GM13976 (cell line): Measurements from ENCODE around the gene ACACA.

Experiments
- DNase-seq: peaks from one replicate; pipeline ENCODE4 v3.0.0; 2012; ENCODE audit warnings: low spot score
- in situ Hi-C: fragments of 300-500 bp; cut with MboI; formaldehyde crosslinking; loops from one replicate; pipeline ENCODE4 v1.12.0; 2022; ENCODE audit warnings: low sequenced_read_pairs, mixed read lengths, inconsistent platforms; ENCODE audit not compliant: unreplicated experiment
- TF ChIP-seq, protein P1 (sequence below): IDR thresholded peaks from 2 replicates; pipeline ENCODE4 v1.5.1; 2012; ENCODE audit warnings: borderline replicate concordance, mild to moderate bottlenecking; ENCODE audit not compliant: insufficient read depth; ENCODE audit errors: extremely low read depth, missing control alignments, control extremely low read depth

The ACACA gene

DNA sequence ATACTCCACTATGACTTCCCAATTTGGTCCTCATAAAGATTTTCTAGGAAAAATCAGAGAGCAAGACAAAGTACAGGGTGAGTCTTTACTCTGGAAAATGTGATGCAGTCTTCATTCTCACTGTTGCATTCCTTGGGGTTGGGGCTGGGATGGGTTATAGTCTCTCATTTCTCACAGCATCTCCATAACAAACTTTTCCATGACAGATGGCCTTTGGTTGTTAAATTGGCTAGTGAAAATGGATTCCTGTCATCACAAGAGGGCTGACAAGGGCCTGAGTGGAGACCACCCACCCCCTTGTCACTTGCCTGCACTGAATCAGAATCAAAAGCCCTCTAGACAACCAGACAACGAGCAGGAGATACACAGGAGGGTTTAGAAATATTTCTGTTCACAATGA, 283.2 kb downstream of the ACACA start:
- DNase-seq = no peak
- in situ Hi-C loops = no loop called here
- TF ChIP-seq, protein P1, sequence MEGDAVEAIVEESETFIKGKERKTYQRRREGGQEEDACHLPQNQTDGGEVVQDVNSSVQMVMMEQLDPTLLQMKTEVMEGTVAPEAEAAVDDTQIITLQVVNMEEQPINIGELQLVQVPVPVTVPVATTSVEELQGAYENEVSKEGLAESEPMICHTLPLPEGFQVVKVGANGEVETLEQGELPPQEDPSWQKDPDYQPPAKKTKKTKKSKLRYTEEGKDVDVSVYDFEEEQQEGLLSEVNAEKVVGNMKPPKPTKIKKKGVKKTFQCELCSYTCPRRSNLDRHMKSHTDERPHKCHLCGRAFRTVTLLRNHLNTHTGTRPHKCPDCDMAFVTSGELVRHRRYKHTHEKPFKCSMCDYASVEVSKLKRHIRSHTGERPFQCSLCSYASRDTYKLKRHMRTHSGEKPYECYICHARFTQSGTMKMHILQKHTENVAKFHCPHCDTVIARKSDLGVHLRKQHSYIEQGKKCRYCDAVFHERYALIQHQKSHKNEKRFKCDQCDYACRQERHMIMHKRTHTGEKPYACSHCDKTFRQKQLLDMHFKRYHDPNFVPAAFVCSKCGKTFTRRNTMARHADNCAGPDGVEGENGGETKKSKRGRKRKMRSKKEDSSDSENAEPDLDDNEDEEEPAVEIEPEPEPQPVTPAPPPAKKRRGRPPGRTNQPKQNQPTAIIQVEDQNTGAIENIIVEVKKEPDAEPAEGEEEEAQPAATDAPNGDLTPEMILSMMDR = no peak

DNA sequence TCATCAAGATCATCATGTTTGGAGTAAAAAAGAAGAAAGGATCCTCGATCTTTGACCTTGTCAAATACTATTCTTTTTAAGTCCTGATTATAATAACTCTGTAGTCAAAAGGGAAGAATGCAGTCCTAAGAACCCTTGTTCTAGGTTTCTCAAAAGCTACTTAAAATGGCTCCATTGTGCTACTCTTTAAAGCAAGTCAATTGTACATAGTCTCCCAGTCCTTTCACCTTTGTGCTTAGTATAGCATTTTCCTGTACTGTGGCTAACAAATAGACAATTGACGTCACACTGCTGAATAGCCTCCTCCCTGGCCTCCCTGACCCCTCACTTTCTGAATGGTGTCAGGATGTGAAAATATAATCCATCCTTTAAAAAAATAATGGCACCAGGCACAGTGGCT, 285.0 kb downstream of the ACACA start:
- in situ Hi-C loops = no loop called here
- DNase-seq = no peak
- TF ChIP-seq, protein P1 = no peak

DNA sequence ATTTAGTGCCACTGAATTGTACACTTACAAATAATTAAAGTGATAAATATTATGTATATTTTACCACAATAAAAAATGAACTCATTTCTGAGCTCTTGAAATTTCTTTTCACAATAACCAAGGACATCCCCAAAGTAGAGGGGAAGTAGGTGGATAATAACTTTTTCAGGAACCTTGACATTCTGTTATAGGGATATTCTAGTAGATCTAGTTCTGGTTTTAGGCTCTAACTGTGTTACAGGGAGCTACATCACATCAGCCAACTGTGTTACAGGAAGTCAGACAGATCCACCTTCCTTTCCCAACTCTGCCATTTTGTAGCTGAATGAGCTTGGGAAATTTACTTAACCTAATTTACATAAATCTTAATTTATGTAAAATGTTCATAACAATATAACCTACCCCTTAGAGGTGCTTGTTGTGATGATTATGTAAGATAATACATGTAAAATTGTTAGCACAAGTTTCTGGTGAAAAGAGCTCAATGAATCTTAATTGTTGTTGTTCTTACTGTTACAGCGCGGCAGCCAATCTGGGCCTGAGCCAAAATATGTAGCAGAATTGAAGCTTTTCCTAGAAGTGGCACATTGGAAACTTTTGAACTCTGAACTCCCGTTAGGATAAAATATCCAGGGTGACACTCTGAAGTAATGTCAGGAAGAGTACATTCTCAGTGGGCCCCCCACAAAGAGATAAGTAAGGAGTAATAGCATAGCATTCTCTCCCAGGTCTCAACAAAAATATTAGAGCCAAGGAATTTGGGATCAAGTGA, 288.1 kb downstream of the ACACA start:
- DNase-seq = no peak
- TF ChIP-seq, protein P1 = no peak
- in situ Hi-C loops = no loop called here

DNA sequence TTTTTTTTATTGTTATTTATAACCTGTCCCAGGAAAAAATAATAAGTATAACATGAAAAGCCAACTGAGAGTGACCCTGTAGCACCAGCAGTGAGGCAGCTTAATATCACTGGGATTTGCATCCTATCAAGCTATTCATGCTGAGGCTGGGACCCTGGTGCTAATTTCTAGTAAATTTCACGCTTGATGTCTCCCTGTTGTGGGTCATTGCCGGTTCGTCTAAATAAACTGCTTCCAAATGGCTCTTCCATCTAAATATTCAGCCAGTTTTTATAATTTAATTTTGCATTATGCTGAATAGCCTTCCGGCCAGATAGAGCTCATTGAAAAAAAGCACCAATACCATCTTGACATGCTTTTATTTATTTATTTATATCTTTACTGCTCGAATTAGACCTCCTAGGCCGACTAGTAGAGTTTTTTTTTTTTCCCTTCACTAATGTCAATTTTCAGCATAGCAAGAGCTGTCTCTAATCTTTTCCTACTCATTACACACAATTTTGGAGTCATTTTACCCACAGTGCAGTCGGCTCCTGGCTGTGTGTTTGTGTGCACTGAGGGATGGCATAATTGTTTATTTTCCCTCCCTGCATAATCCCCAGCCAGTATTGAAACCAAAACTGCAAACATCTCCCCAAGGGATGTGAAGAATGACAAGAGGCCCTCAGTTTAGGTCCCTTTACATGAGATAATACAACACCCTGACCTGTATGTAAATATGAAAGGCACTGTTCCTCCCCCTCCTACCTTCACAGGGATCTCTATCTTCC, 289.1 kb downstream of the ACACA start:
- DNase-seq = no peak
- in situ Hi-C loops = no loop called here
- TF ChIP-seq, protein P1 = no peak

DNA sequence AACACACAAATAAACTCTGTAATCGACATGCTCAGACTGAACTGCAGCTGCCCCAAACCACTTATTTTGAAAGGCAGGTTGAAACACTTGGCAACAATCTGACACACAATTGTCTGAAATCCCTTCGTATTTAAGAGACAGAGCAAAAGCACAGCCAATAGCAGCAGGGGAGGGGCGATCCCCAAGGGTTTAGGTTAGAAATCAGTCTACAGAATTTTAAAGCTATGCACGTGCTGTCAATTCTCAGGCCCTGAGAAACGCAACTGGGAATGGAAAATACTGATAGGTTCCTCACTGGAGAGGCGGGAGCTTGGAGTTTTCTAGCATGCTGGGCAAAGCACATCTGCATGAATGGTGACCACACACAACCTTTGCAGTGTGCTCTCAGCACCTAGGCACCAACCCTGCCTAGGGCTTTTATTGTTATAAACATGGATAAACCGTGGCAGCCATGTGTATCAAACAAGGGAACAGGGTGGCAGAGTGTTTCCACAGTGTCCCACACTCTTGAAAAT, 289.9 kb downstream of the ACACA start:
- TF ChIP-seq, protein P1 = no peak
- in situ Hi-C loops = no loop called here

DNA sequence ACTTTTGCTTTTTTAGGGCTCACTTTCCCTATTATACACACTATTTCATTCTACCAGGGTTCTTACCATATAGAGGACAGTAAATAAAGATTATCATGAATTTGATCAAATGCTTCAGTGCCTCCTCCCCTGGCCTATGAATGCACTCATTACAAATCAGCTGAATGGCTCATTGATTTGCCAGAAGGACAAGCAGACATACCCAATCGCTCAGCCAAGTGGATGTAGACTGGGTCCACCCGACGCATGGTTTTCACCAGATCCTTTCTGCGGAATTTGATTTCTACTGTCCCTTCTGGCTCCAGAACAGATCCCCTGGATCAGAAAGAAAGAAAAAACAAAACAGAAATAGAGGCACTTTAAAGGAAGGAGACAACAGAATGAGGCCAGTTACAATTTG, 295.3 kb downstream of the ACACA start:
- TF ChIP-seq, protein P1 = no peak
- in situ Hi-C loops = no loop called here
- no peak for DNase-seq

More for the DNA sequence above, 289.9 kb downstream of the ACACA start:
- DNase-seq = no peak
